Measurements from ENCODE around the gene PLA2G4D.

Gene PLA2G4D

GRCh38 chr15:42060477-42060763 lies 33.9 kb downstream of the PLA2G4D start:
- ATAC-seq, result no peak
- TF ChIP-seq POU6F1 (CRISPR knock-in tag; IDR thresholded peaks at IDR 0.05; ENCODE audit: borderline replicate concordance, low read depth) (no peak), ZC3H10 (CRISPR knock-in tag; IDR thresholded peaks at IDR 0.05) (no peak), TCF4 (CRISPR knock-in tag; IDR thresholded peaks at IDR 0.05; ENCODE audit: borderline replicate concordance) (no peak), CREB5 (CRISPR knock-in tag; IDR thresholded peaks at IDR 0.05; ENCODE audit: low read depth) (no peak), CSDC2 (CRISPR knock-in tag; IDR thresholded peaks at IDR 0.05) (no peak), PPARA (CRISPR knock-in tag; IDR thresholded peaks at IDR 0.05; ENCODE audit: borderline replicate concordance) (no peak), TOX (CRISPR knock-in tag; IDR thresholded peaks at IDR 0.05; ENCODE audit: borderline replicate concordance) (no peak)

- TF ChIP-seq ZC3H10 (CRISPR knock-in tag; IDR thresholded peaks at IDR 0.05) (no peak), CREB5 (CRISPR knock-in tag; IDR thresholded peaks at IDR 0.05; ENCODE audit: low read depth) (no peak), TSHZ2 (CRISPR knock-in tag; IDR thresholded peaks at IDR 0.05) (no peak), ARNTL (CRISPR knock-in tag; IDR thresholded peaks at IDR 0.05; ENCODE audit: borderline replicate concordance, low read depth) (no peak), ZFP3 (CRISPR knock-in tag; IDR thresholded peaks at IDR 0.05) (no peak), ESRRG (CRISPR knock-in tag; IDR thresholded peaks at IDR 0.05) (no peak), TOX (CRISPR knock-in tag; IDR thresholded peaks at IDR 0.05; ENCODE audit: borderline replicate concordance) (no peak)
- no peak for ATAC-seq
These were observed 34.5 kb downstream of the PLA2G4D start for GRCh38 chr15:42059661-42060476.

- no peak for TF ChIP-seq ZNF565 (CRISPR knock-in tag; conservative IDR thresholded peaks at IDR 0.05; ENCODE audit: low read depth)
- no peak for TF ChIP-seq ISL1 (CRISPR knock-in tag; IDR thresholded peaks at IDR 0.05)
- no peak for TF ChIP-seq BACH2 (CRISPR knock-in tag; IDR thresholded peaks at IDR 0.05; ENCODE audit: borderline replicate concordance)
- TF ChIP-seq CSRNP3 (CRISPR knock-in tag; IDR thresholded peaks at IDR 0.05), result no peak
- TF ChIP-seq ZFP30 (CRISPR knock-in tag; IDR thresholded peaks at IDR 0.05), result no peak
- TF ChIP-seq TOX (CRISPR knock-in tag; IDR thresholded peaks at IDR 0.05; ENCODE audit: borderline replicate concordance), result no peak
- TF ChIP-seq GLIS3 (CRISPR knock-in tag; IDR thresholded peaks at IDR 0.05), result no peak
- no peak for TF ChIP-seq ZFP3 (CRISPR knock-in tag; IDR thresholded peaks at IDR 0.05)
- no peak for TF ChIP-seq OSR1 (CRISPR knock-in tag; IDR thresholded peaks at IDR 0.05)
- no peak for ATAC-seq
These were observed 35.6 kb downstream of the PLA2G4D start for GRCh38 chr15:42058791-42059190.
